Transverse colon (tissue), 4 donors: Measurements from ENCODE around the gene SASH1. TPM values are rescaled to one million over a fixed set of nuclear protein-coding genes. Genes with fewer than 3 reads are reported as not detected.

Experiments used
- DNase-seq: peaks from one replicate; pipeline ENCODE4 v3.0.0-alpha.2; 2019
- H3K27ac ChIP-seq, 4 donors: fragments of 200-600 bp; sonication (generic); 2 replicates each; pipeline ENCODE4 v1.5.1; 2016 to 2018; ENCODE audit warnings: inconsistent platforms in 4 of 4
- H3K27me3 ChIP-seq: fragments of 200-600 bp; sonication (generic); 2 replicates; pipeline ENCODE4 v1.5.1; 2017; ENCODE audit warnings: inconsistent platforms
- H3K36me3 ChIP-seq, 4 donors: fragments of 200-600 bp; sonication (generic); 2 replicates each; pipeline ENCODE4 v1.5.1; 2017 to 2019; ENCODE audit warnings: inconsistent platforms in 4 of 4
- H3K4me1 ChIP-seq, 4 donors: fragments of 200-600 bp; sonication (generic); 2 replicates each; pipeline ENCODE4 v1.5.1; 2017 to 2020; ENCODE audit warnings: inconsistent platforms in 4 of 4
- H3K4me3 ChIP-seq, 4 donors: fragments of 200-600 bp; sonication (generic); 1 replicate in 1 of 4; 2 replicates in 3 of 4; pipeline versions ENCODE4 v1.5.1 to v1.6.1; 2017 to 2019; ENCODE audit warnings: inconsistent platforms in 4 of 4
- H3K9me3 ChIP-seq, 2 donors: fragments of 200-600 bp; sonication (generic); 2 replicates each; pipeline ENCODE4 v1.5.1; 2017 to 2019; ENCODE audit warnings: inconsistent platforms in 2 of 2
- CTCF ChIP-seq, 5 experiments: fragments of 200-600 bp in 3 of 5; fragments of 450-650 bp in 2 of 5; sonication (generic) in 3 of 5; IDR thresholded peaks; 1 replicate in 2 of 5; 2 replicates in 3 of 5; pipeline ENCODE4 v1.5.1; 2016 to 2017; ENCODE audit warnings: antibody characterized with exemption in 5 of 5, inconsistent platforms in 3 of 5, mild to moderate bottlenecking in 2 of 5, moderate library complexity in 1 of 5
- EP300 ChIP-seq: sonication (generic); formaldehyde crosslinking; IDR thresholded peaks from one replicate; pipeline ENCODE4 v1.6.1; 2017; ENCODE audit warnings: antibody characterized with exemption, low read depth
- POLR2A ChIP-seq: fragments of 450-650 bp; IDR thresholded peaks from one replicate; pipeline ENCODE4 v1.6.1; 2016; ENCODE audit warnings: antibody characterized with exemption, mild to moderate bottlenecking, moderate library complexity
- POLR2AphosphoS5 ChIP-seq, 3 donors: sonication (generic); formaldehyde crosslinking; IDR thresholded peaks; one replicate each; pipeline ENCODE4 v1.6.1; 2016; ENCODE audit warnings: antibody characterized with exemption in 3 of 3
- WGBS, 2 donors: methylation state at CpG; one replicate each; pipeline ENCODE4 v1.1.5; 2018; ENCODE audit warnings: low coverage in 1 of 2; 5-methylcytosine and 5-hydroxymethylcytosine counted together
- in situ Hi-C, 4 donors: fragments of 200-750 bp; cut with MboI; loops; one replicate each; pipeline versions ENCODE4 v1.15.0 to v1.15.1; 2017; ENCODE audit warnings: low sequenced_read_pairs in 3 of 4, low pct_ligation_motif_present in 1 of 4, low pct_unique_long_range_greater_than_20kb in 1 of 4
- intact Hi-C: fragments of 100-400 bp; cut with DNase I; formaldehyde crosslinking; loops from one replicate; pipeline ENCODE4 v1.15.1; 2023; ENCODE audit warnings: low total_unique reads
- total RNA-seq, 4 donors: library from RNA; depleted of rRNA; stranded (reverse); fragments of >200 nt; gene quantifications; one replicate each; pipeline ENCODE4 v1.1.0, GENCODE V29; 2016

Gene SASH1
- total RNA-seq, 4 donors from 2014 or later = 16.5 to 71.6 (median 28.7) TPM

GRCh38 chr6:148530394-148530953 is 187.8 kb downstream of the SASH1 start:
- no peak for DNase-seq
- no peak overlapping the region for H3K4me3 ChIP-seq
- H3K27me3 ChIP-seq = no peaks in the 10 kb centered on the region
- no peaks in the 10 kb centered on the region for H3K9me3 ChIP-seq
- 53 to 54% methylated on average over 7 to 8 of the region's 8 CpGs for WGBS, 2 donors
- no peak for TF ChIP-seq EP300
- TF ChIP-seq POLR2AphosphoS5 (IDR thresholded peaks at IDR 0.05) = no peak
- TF ChIP-seq CTCF (IDR thresholded peaks at IDR 0.05) = no peak
- no peak for TF ChIP-seq POLR2A
- peaks cover 0 to 18% (median 4%) of the 10 kb centered on the region in 4 donors for H3K36me3 ChIP-seq
- peak overlapping the region; percentile 15 to 45 (median 30) for H3K27ac ChIP-seq
- intact Hi-C loops = no loop called here
- in situ Hi-C loops = no loop called here
- H3K4me1 ChIP-seq = peaks cover 0 to 5% (median 2%) of the 10 kb centered on the region in 4 donors

- H3K9me3 ChIP-seq = no peaks in the 10 kb centered on the region
- peak overlapping the region; percentile 15 to 45 (median 30) for H3K27ac ChIP-seq
- 89 to 92% methylated on average over 4 of the region's 4 CpGs for WGBS, 2 donors
- H3K27me3 ChIP-seq = no peaks in the 10 kb centered on the region
- in situ Hi-C loops = no loop called here
- no peak overlapping the region for H3K4me3 ChIP-seq
- peaks cover 0 to 18% (median 4%) of the 10 kb centered on the region in 4 donors for H3K36me3 ChIP-seq
- peaks cover 0 to 5% (median 0%) of the 10 kb centered on the region in 4 donors for H3K4me1 ChIP-seq
- TF ChIP-seq CTCF (IDR thresholded peaks at IDR 0.05) = no peak
- TF ChIP-seq POLR2A = no peak
- no peak for TF ChIP-seq POLR2AphosphoS5 (IDR thresholded peaks at IDR 0.05)
- TF ChIP-seq EP300 = no peak
- intact Hi-C loops = no loop called here
- no peak for DNase-seq
These were observed 188.3 kb downstream of the SASH1 start for GRCh38 chr6:148530976-148531375.

- no peaks in the 10 kb centered on the region for H3K27me3 ChIP-seq
- intact Hi-C loops (no loop called here), in situ Hi-C loops (no loop called here)
- peaks cover 0 to 5% (median 0%) of the 10 kb centered on the region in 4 donors for H3K4me1 ChIP-seq
- WGBS, 2 donors = 96% methylated on average over 13 of the region's 13 CpGs; no CpG with 5 or more reads in 1 of the 2 donors
- no peak overlapping the region for H3K4me3 ChIP-seq
- no peaks in the 10 kb centered on the region for H3K9me3 ChIP-seq
- no peak for TF ChIP-seq POLR2A
- no peak for TF ChIP-seq EP300
- TF ChIP-seq POLR2AphosphoS5 (IDR thresholded peaks at IDR 0.05) = no peak
- no peak for TF ChIP-seq CTCF (IDR thresholded peaks at IDR 0.05)
- H3K36me3 ChIP-seq = peaks cover 0 to 18% (median 4%) of the 10 kb centered on the region in 4 donors
- DNase-seq = no peak
- no peak overlapping the region for H3K27ac ChIP-seq
These were observed 190.1 kb downstream of the SASH1 start for GRCh38 chr6:148532698-148533097.

- H3K36me3 ChIP-seq = peaks cover 0 to 18% (median 4%) of the 10 kb centered on the region in 4 donors
- TF ChIP-seq EP300 = no peak
- no peak for TF ChIP-seq POLR2AphosphoS5 (IDR thresholded peaks at IDR 0.05)
- TF ChIP-seq POLR2A = no peak
- no peak for TF ChIP-seq CTCF (IDR thresholded peaks at IDR 0.05)
- no peak for DNase-seq
- intact Hi-C loops = no loop called here
- no peak overlapping the region for H3K4me3 ChIP-seq
- peaks cover 0 to 5% (median 0%) of the 10 kb centered on the region in 4 donors for H3K4me1 ChIP-seq
- WGBS, 2 donors = 93 to 100% methylated on average over 5 to 24 of the region's 24 CpGs
- no peaks in the 10 kb centered on the region for H3K9me3 ChIP-seq
- H3K27ac ChIP-seq = no peak overlapping the region
- no peaks in the 10 kb centered on the region for H3K27me3 ChIP-seq
- in situ Hi-C loops = no loop called here
These were observed 190.9 kb downstream of the SASH1 start for GRCh38 chr6:148533309-148534107.
